ENCODE results near the gene SLC35C1.

- TF ChIP-seq CTCF (conservative IDR thresholded peaks at IDR 0.05; ENCODE audit: low read depth in 2 of 2) (no peak), EZH2 (IDR thresholded peaks at IDR 0.05; ENCODE audit: low read depth, unreplicated experiment) (no peak), POLR2AphosphoS5 (IDR thresholded peaks at IDR 0.05; ENCODE audit: low read depth) (no peak), JUNB (IDR thresholded peaks at IDR 0.05; ENCODE audit: unreplicated experiment) (no peak), ZNF114 (CRISPR knock-in tag; IDR thresholded peaks at IDR 0.05) (no peak), REST (IDR thresholded peaks at IDR 0.05; ENCODE audit: unreplicated experiment) (no peak), CREB1 (CRISPR knock-in tag; IDR thresholded peaks at IDR 0.05; ENCODE audit: low read depth) (no peak)
These were observed 40.1 kb downstream of the SLC35C1 start for GRCh38 chr11:45844822-45845578.
